Measurements from ENCODE around the gene ZSCAN26. TPM values are rescaled to one million over a fixed set of nuclear protein-coding genes. Genes with fewer than 3 reads are reported as not detected.
A peak's percentile ranks its signal among the peaks of the same experiment; 100 is the strongest.

The ZSCAN26 gene
- total RNA-seq, 1 donor from 2014 or later = 18.6 TPM

DNA sequence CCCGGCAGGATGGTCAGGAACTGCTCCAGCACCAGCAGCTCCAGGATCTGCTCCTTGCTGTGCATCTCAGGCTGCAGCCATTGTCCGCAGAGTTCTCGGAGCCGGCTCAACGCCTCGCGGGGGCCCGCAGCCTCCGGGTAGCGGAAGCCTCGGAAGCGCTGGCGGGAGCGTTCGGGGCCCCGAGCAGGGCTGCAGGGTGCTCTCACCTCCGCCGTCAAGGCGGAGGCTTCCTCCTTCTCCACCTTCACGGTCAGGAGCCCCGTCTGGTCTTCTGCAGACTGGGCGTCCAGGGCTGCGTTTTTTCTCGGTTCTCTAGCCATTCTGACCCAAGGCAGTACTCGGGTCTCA, 15.3 kb upstream of the ZSCAN26 start:
- H3K4me3 ChIP-seq (ENCODE audit: low read depth, low read length) = peak overlapping the region; percentile 96
- DNase-seq (ENCODE audit: low read depth) = no peak
- TF ChIP-seq, protein P1, sequence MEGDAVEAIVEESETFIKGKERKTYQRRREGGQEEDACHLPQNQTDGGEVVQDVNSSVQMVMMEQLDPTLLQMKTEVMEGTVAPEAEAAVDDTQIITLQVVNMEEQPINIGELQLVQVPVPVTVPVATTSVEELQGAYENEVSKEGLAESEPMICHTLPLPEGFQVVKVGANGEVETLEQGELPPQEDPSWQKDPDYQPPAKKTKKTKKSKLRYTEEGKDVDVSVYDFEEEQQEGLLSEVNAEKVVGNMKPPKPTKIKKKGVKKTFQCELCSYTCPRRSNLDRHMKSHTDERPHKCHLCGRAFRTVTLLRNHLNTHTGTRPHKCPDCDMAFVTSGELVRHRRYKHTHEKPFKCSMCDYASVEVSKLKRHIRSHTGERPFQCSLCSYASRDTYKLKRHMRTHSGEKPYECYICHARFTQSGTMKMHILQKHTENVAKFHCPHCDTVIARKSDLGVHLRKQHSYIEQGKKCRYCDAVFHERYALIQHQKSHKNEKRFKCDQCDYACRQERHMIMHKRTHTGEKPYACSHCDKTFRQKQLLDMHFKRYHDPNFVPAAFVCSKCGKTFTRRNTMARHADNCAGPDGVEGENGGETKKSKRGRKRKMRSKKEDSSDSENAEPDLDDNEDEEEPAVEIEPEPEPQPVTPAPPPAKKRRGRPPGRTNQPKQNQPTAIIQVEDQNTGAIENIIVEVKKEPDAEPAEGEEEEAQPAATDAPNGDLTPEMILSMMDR (IDR thresholded peaks at IDR 0.05; ENCODE audit: insufficient read depth, low read length, poor library complexity, severe bottlenecking) = no peak
- no peaks in the 10 kb centered on the region for H3K27me3 ChIP-seq (ENCODE audit: control insufficient read depth, insufficient read depth, low read length)
- H3K36me3 ChIP-seq (ENCODE audit: control insufficient read depth, insufficient read depth, low read length) = peaks cover 1% of the 10 kb centered on the region

DNA sequence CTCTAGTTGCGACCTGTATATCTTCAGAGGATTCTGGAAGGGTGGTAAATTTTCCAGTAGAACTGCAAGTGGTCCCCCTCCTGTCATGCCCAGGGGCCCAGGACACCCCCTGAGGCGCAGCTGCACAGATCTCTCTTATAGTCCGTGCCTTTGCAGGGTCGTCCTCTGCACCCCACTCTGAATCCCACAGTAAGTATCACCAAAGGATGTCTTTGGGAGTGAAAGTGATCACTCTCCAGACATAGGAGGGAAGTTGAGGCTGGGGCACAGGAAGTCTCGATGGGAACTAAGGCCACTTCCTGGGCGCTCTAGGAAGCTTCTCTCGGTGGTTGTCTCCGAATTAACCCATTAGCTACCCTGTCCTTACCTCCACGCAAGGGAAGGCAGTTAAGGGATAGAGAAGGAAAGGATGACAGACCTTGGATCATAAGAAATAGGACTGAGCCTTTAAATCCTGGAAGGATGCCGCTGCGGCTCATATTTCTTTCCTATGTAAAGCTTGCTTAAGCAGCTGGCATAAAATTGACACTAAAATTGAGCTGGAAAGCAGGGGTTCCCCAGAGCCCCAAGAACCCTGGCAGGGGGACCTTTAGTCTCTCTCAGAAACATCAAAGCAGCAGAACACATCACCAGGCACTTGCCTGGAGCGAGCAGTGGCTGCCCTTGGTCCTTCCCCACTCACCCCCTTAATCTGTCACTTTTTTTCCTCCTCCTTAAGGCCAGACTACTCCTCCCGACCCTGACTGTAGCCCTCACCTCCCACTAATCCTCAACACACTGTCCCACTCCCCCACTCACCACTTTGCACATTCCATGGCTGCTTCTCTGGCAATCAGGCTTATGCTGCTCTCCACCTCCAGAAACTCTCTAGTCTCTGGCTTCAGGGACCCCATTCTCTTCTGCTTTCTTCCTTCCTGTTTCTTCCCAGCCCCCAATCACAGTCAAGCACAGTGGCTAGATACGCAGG, 14.7 kb upstream of the ZSCAN26 start, which contains the start of gene ZKSCAN4:
Gene ZKSCAN4, minus strand, starts transcription at position 261 of the 967 bp plus-strand sequence. CDS start 289 bp downstream, outside the sequence.
- peak; percentile 71 for DNase-seq (ENCODE audit: low read depth)
- no peaks in the 10 kb centered on the region for H3K27me3 ChIP-seq (ENCODE audit: control insufficient read depth, insufficient read depth, low read length)
- peak within 1 kb of the TSS; percentile 96 for H3K4me3 ChIP-seq (ENCODE audit: low read depth, low read length)
- peaks cover 1% of the 10 kb centered on the region for H3K36me3 ChIP-seq (ENCODE audit: control insufficient read depth, insufficient read depth, low read length)
- TF ChIP-seq, protein P1 (IDR thresholded peaks at IDR 0.05; ENCODE audit: insufficient read depth, low read length, poor library complexity, severe bottlenecking) = no peak

DNA sequence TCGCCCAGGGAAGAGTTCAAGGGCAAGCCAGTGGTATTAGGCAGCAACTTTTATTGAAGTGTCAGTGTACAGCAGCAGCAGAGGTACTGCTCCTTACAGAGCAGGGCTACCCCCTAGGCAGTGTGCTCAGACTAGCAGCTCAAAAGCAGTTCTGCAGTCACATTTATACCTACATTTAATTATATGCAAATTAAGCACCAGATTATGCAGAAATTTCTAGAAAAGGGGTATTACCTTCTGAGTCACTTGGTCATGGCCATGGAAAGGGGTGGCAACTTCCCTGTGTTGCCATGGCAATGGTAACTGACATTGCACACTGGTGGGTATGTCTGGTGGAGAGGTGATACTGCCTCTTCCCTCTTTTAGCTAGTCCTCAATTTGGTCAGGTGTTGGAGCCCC, 12.8 kb upstream of the ZSCAN26 start:
- H3K36me3 ChIP-seq (ENCODE audit: control insufficient read depth, insufficient read depth, low read length) = no peaks in the 10 kb centered on the region
- DNase-seq (ENCODE audit: low read depth) = no peak
- H3K4me3 ChIP-seq (ENCODE audit: low read depth, low read length) = no peak overlapping the region
- TF ChIP-seq, protein P1 (IDR thresholded peaks at IDR 0.05; ENCODE audit: insufficient read depth, low read length, poor library complexity, severe bottlenecking) = no peak
- no peaks in the 10 kb centered on the region for H3K27me3 ChIP-seq (ENCODE audit: control insufficient read depth, insufficient read depth, low read length)

DNA sequence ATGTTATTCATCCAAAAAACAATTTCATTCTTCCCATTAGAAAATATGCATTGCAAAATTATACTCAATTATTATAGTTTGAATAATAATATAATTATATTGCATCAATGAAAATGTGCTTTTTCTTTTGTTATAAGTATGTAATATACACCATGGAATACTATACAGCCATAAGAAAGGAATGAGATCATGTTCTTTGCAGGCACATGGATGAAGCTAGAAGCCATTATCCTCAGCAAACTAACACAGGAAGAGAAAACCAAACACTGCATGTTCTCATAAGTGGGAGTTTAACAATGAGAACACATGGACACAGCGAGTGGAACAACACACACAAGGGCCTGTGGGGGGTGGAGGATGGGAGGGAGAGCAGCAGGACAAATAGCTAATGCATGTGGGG, 9.9 kb upstream of the ZSCAN26 start:
- no peak for DNase-seq (ENCODE audit: low read depth)
- Histone ChIP-seq H3K36me3 (ENCODE audit: control insufficient read depth, insufficient read depth, low read length) (no peaks in the 10 kb centered on the region), H3K4me3 (ENCODE audit: low read depth, low read length) (no peak overlapping the region), H3K27me3 (ENCODE audit: control insufficient read depth, insufficient read depth, low read length) (no peaks in the 10 kb centered on the region)
- TF ChIP-seq, protein P1 (IDR thresholded peaks at IDR 0.05; ENCODE audit: insufficient read depth, low read length, poor library complexity, severe bottlenecking) = no peak

DNA sequence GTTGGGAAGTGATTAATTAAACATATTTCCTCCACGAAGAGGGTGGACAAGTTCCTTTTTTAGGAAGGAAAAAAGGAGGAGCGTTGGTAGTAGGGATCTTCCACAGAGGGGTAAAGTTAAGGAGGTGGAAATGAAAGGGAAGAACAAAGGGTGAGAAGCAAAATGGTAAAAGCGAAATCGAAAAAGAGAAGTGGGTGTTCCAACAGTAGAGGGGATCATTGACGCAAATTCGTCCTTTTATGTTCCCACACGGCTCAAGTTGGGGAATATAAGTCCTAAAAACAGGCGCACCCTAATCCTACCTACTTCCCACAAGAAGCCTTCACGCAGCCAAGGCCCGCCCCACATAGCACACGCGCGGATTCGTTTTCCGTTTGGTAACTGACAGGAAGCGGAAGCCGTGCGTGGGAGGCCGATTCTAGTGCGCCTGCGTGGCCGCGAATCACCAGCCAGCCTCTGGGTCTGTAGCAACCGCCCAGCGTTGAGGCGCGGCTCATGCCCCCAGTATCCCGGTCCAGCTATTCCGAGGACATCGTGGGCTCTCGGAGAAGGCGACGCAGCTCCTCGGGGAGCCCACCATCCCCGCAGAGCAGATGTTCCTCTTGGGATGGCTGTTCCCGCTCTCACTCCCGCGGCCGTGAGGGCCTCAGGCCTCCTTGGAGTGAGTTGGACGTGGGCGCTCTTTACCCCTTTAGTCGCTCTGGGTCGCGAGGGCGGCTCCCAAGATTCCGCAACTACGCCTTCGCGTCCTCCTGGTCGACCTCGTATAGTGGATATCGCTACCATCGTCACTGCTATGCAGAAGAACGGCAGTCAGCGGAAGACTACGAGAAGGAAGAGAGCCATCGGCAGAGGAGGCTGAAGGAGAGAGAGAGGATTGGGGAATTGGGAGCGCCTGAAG, 7.8 kb upstream of the ZSCAN26 start, which contains the start of gene NKAPL:
Gene NKAPL, plus strand, starts transcription at position 421 of the 901 bp plus-strand sequence. Its CDS starts 75 bp downstream, at position 496.
- Histone ChIP-seq H3K36me3 (ENCODE audit: control insufficient read depth, insufficient read depth, low read length) (no peaks in the 10 kb centered on the region), H3K4me3 (ENCODE audit: low read depth, low read length) (peak within 1 kb of the TSS; percentile 33), H3K27me3 (ENCODE audit: control insufficient read depth, insufficient read depth, low read length) (no peaks in the 10 kb centered on the region)
- DNase-seq (ENCODE audit: low read depth) = no peak
- TF ChIP-seq, protein P1 (IDR thresholded peaks at IDR 0.05; ENCODE audit: insufficient read depth, low read length, poor library complexity, severe bottlenecking) = no peak
